Stomach smooth muscle (tissue), 2 donors: ENCODE measurements around the gene CHST15.

Experiments
- H3K27ac ChIP-seq: one replicate; pipeline ENCODE4 v1.7.0; 2013; ENCODE audit warnings: mild to moderate bottlenecking, low read length, inconsistent platforms
- H3K27me3 ChIP-seq, 2 donors: one replicate each; pipeline ENCODE4 v1.7.0; 2013; ENCODE audit warnings: low read length in 2 of 2; ENCODE audit not compliant: insufficient read depth in 2 of 2, control insufficient read depth in 1 of 2
- H3K36me3 ChIP-seq, 2 donors: one replicate each; pipeline ENCODE4 v1.7.0; 2013; ENCODE audit warnings: low read length in 2 of 2; ENCODE audit not compliant: control insufficient read depth in 2 of 2, insufficient read depth in 2 of 2
- H3K4me1 ChIP-seq: one replicate; pipeline ENCODE4 v1.7.0; 2013; ENCODE audit warnings: low read length; ENCODE audit not compliant: control insufficient read depth, insufficient read depth
- H3K4me3 ChIP-seq, 2 donors: one replicate each; pipeline ENCODE4 v1.7.0; 2013; ENCODE audit warnings: low read length in 2 of 2
- H3K9ac ChIP-seq, 2 donors: one replicate each; pipeline ENCODE4 v1.7.0; 2013; ENCODE audit warnings: low read length in 2 of 2, mild to moderate bottlenecking in 1 of 2
- H3K9me3 ChIP-seq, 2 donors: one replicate each; pipeline ENCODE4 v1.7.0; 2013; ENCODE audit warnings: low read length in 2 of 2; ENCODE audit not compliant: control insufficient read depth in 2 of 2
- donor health status: healthy.
- donor health status: Pancreatic carcinoma.

The CHST15 gene

GRCh38 chr10:124016804-124017375 lies 76.5 kb downstream of the CHST15 start:
- Histone ChIP-seq H3K9me3 (peaks cover 0 to 4% of the 10 kb centered on the region in 2 donors), H3K9ac (no peak overlapping the region), H3K36me3 (peaks cover 32 to 47% of the 10 kb centered on the region in 2 donors), H3K27ac (peak overlapping the region; percentile 24), H3K27me3 (no peaks in the 10 kb centered on the region), H3K4me1 (peaks cover 60% of the 10 kb centered on the region), H3K4me3 (no peak overlapping the region)

GRCh38 chr10:124015991-124016390 lies 77.4 kb downstream of the CHST15 start:
- H3K36me3 ChIP-seq = peaks cover 36 to 45% of the 10 kb centered on the region in 2 donors
- peaks cover 0 to 4% of the 10 kb centered on the region in 2 donors for H3K9me3 ChIP-seq
- H3K27me3 ChIP-seq = no peaks in the 10 kb centered on the region
- H3K27ac ChIP-seq = peak overlapping the region; percentile 24
- H3K9ac ChIP-seq = no peak overlapping the region
- peaks cover 61% of the 10 kb centered on the region for H3K4me1 ChIP-seq
- H3K4me3 ChIP-seq = no peak overlapping the region

GRCh38 chr10:124014416-124015154 lies 78.8 kb downstream of the CHST15 start:
- H3K9me3 ChIP-seq = peaks cover 0 to 4% of the 10 kb centered on the region in 2 donors
- H3K27me3 ChIP-seq = no peaks in the 10 kb centered on the region
- H3K9ac ChIP-seq = no peak overlapping the region
- peaks cover 66% of the 10 kb centered on the region for H3K4me1 ChIP-seq
- peaks cover 23 to 35% of the 10 kb centered on the region in 2 donors for H3K36me3 ChIP-seq
- peak overlapping the region; percentile 46 for H3K27ac ChIP-seq
- H3K4me3 ChIP-seq = no peak overlapping the region

- Histone ChIP-seq H3K9ac (no peak overlapping the region), H3K36me3 (peaks cover 20 to 35% of the 10 kb centered on the region in 2 donors), H3K27me3 (no peaks in the 10 kb centered on the region), H3K9me3 (peaks cover 0 to 4% of the 10 kb centered on the region in 2 donors), H3K4me1 (peaks cover 66% of the 10 kb centered on the region), H3K4me3 (no peak overlapping the region), H3K27ac (peak overlapping the region; percentile 46)
These were observed 79.5 kb downstream of the CHST15 start for GRCh38 chr10:124013916-124014315.

- Histone ChIP-seq H3K27me3 (no peaks in the 10 kb centered on the region), H3K36me3 (peaks cover 24 to 35% of the 10 kb centered on the region in 2 donors), H3K4me1 (peaks cover 66% of the 10 kb centered on the region), H3K4me3 (no peak overlapping the region), H3K9ac (no peak overlapping the region), H3K9me3 (peaks cover 0 to 4% of the 10 kb centered on the region in 2 donors), H3K27ac (no peak overlapping the region)
These were observed 80.4 kb downstream of the CHST15 start for GRCh38 chr10:124012991-124013390.

- Histone ChIP-seq H3K4me1 (peaks cover 66% of the 10 kb centered on the region), H3K36me3 (peaks cover 23 to 35% of the 10 kb centered on the region in 2 donors), H3K27ac (peak overlapping the region; percentile 97), H3K4me3 (no peak overlapping the region), H3K27me3 (no peaks in the 10 kb centered on the region), H3K9me3 (peaks cover 0 to 4% of the 10 kb centered on the region in 2 donors), H3K9ac (no peak overlapping the region)
These were observed 80.8 kb downstream of the CHST15 start for GRCh38 chr10:124012583-124012982.

- no peak overlapping the region for H3K4me3 ChIP-seq
- peaks cover 0 to 4% of the 10 kb centered on the region in 2 donors for H3K9me3 ChIP-seq
- no peaks in the 10 kb centered on the region for H3K27me3 ChIP-seq
- peaks cover 66% of the 10 kb centered on the region for H3K4me1 ChIP-seq
- H3K36me3 ChIP-seq = peaks cover 23 to 35% of the 10 kb centered on the region in 2 donors
- no peak overlapping the region for H3K9ac ChIP-seq
- H3K27ac ChIP-seq = peak overlapping the region; percentile 97
These were observed 81.3 kb downstream of the CHST15 start for GRCh38 chr10:124012066-124012465.

GRCh38 chr10:124011464-124011863 lies 81.9 kb downstream of the CHST15 start:
- Histone ChIP-seq H3K27me3 (no peaks in the 10 kb centered on the region), H3K4me3 (no peak overlapping the region), H3K9me3 (peaks cover 0 to 4% of the 10 kb centered on the region in 2 donors), H3K36me3 (peaks cover 23 to 35% of the 10 kb centered on the region in 2 donors), H3K4me1 (peaks cover 66% of the 10 kb centered on the region), H3K9ac (no peak overlapping the region), H3K27ac (peak overlapping the region; percentile 97)

- Histone ChIP-seq H3K4me3 (peak overlapping the region in 1 of 2 donors; percentile 44), H3K4me1 (peaks cover 66% of the 10 kb centered on the region), H3K36me3 (peaks cover 23 to 35% of the 10 kb centered on the region in 2 donors), H3K27ac (peak overlapping the region; percentile 97), H3K9me3 (peaks cover 0 to 4% of the 10 kb centered on the region in 2 donors), H3K27me3 (no peaks in the 10 kb centered on the region), H3K9ac (peak overlapping the region in 1 of 2 donors; percentile 21)
These were observed 82.8 kb downstream of the CHST15 start for GRCh38 chr10:124010563-124011131.

GRCh38 chr10:124010024-124010423 lies 83.4 kb downstream of the CHST15 start:
- H3K4me3 ChIP-seq = peak overlapping the region in 1 of 2 donors; percentile 44
- peaks cover 23 to 32% of the 10 kb centered on the region in 2 donors for H3K36me3 ChIP-seq
- H3K27me3 ChIP-seq = no peaks in the 10 kb centered on the region
- peak overlapping the region; percentile 97 for H3K27ac ChIP-seq
- peak overlapping the region in 1 of 2 donors; percentile 21 for H3K9ac ChIP-seq
- peaks cover 66% of the 10 kb centered on the region for H3K4me1 ChIP-seq
- peaks cover 0 to 4% of the 10 kb centered on the region in 2 donors for H3K9me3 ChIP-seq
